WI38 (cell line): Measurements from ENCODE around the gene SLX4IP.

ENCODE experiments used
- H3K4me3 ChIP-seq: 2 replicates; pipeline ENCODE4 v1.5.1; 2011; ENCODE audit warnings: low read depth, mild to moderate bottlenecking, control low read depth, low read length
- CTCF ChIP-seq: IDR thresholded peaks from 2 replicates; pipeline ENCODE4 v1.5.1; 2012; ENCODE audit warnings: low read depth, mild to moderate bottlenecking, control low read depth, low read length

Gene SLX4IP

GRCh38 chr20:10666221-10667076, 231.3 kb downstream of the SLX4IP start:
- no peak for TF ChIP-seq CTCF
- no peak overlapping the region for H3K4me3 ChIP-seq

- no peak overlapping the region for H3K4me3 ChIP-seq
Measured at GRCh38 chr20:10667077-10667401, 231.9 kb downstream of the SLX4IP start.

GRCh38 chr20:10667560-10668167, 232.6 kb downstream of the SLX4IP start:
- no peak overlapping the region for H3K4me3 ChIP-seq
- no peak for TF ChIP-seq CTCF

More at GRCh38 chr20:10667077-10667401, 231.9 kb downstream of the SLX4IP start:
- TF ChIP-seq CTCF = no peak

- H3K4me3 ChIP-seq = no peak overlapping the region
- no peak for TF ChIP-seq CTCF
Measured at GRCh38 chr20:10668677-10669368, 233.7 kb downstream of the SLX4IP start.

- no peak overlapping the region for H3K4me3 ChIP-seq
- TF ChIP-seq CTCF = no peak
Measured at GRCh38 chr20:10669843-10670446, 234.8 kb downstream of the SLX4IP start.

- H3K4me3 ChIP-seq = peak overlapping the region; percentile 84
- no peak for TF ChIP-seq CTCF
Measured at GRCh38 chr20:10670501-10671220, 235.6 kb downstream of the SLX4IP start.
